HG02884 (cell line): Measurements from ENCODE around the gene AHRR.

Source experiments
- ATAC-seq: cut with Tn5 transposase; IDR thresholded peaks from one replicate; pipeline ENCODE4 v1.9.1; 2021; ENCODE audit warnings: mild to moderate bottlenecking, moderate library complexity; ENCODE audit not compliant: unreplicated experiment

The AHRR gene

GRCh38 chr5:344668-345067, 23.2 kb downstream of the AHRR start:
- no peak for ATAC-seq

- ATAC-seq, result no peak
These were observed 24.1 kb downstream of the AHRR start for GRCh38 chr5:345404-346195.

GRCh38 chr5:346229-346935, 24.9 kb downstream of the AHRR start:
- ATAC-seq, result no peak

GRCh38 chr5:347712-348284, 26.3 kb downstream of the AHRR start:
- ATAC-seq, result no peak

- ATAC-seq, result no peak
These were observed 27.2 kb downstream of the AHRR start for GRCh38 chr5:348726-349125.

GRCh38 chr5:350355-350754, 28.8 kb downstream of the AHRR start:
- no peak for ATAC-seq

GRCh38 chr5:351084-351920, 29.8 kb downstream of the AHRR start:
- ATAC-seq, result no peak

- ATAC-seq, result no peak
These were observed 30.4 kb downstream of the AHRR start for GRCh38 chr5:351921-352245.

- no peak for ATAC-seq
These were observed 31.4 kb downstream of the AHRR start for GRCh38 chr5:352639-353611.

- no peak for ATAC-seq
These were observed 32.4 kb downstream of the AHRR start for GRCh38 chr5:353612-354580.

GRCh38 chr5:354581-355378, 33.3 kb downstream of the AHRR start:
- no peak for ATAC-seq

- no peak for ATAC-seq
These were observed 33.9 kb downstream of the AHRR start for GRCh38 chr5:355379-355935.

- ATAC-seq, result no peak
These were observed 34.4 kb downstream of the AHRR start for GRCh38 chr5:355958-356357.

- ATAC-seq, result no peak
These were observed 37.9 kb downstream of the AHRR start for GRCh38 chr5:359301-359897.

- no peak for ATAC-seq
These were observed 38.9 kb downstream of the AHRR start for GRCh38 chr5:360257-361027.

GRCh38 chr5:362189-362588, 40.7 kb downstream of the AHRR start:
- ATAC-seq, result no peak
